Measurements from ENCODE around the gene ATOH1. TPM values are rescaled to one million over a fixed set of nuclear protein-coding genes. Genes with fewer than 3 reads are reported as not detected.

The ATOH1 gene
- total and polyA plus RNA-seq, 2 of the 13 experiments (the other 11 are each of a cell fraction or from before 2014, with no cell fraction given) = not detected

DNA sequence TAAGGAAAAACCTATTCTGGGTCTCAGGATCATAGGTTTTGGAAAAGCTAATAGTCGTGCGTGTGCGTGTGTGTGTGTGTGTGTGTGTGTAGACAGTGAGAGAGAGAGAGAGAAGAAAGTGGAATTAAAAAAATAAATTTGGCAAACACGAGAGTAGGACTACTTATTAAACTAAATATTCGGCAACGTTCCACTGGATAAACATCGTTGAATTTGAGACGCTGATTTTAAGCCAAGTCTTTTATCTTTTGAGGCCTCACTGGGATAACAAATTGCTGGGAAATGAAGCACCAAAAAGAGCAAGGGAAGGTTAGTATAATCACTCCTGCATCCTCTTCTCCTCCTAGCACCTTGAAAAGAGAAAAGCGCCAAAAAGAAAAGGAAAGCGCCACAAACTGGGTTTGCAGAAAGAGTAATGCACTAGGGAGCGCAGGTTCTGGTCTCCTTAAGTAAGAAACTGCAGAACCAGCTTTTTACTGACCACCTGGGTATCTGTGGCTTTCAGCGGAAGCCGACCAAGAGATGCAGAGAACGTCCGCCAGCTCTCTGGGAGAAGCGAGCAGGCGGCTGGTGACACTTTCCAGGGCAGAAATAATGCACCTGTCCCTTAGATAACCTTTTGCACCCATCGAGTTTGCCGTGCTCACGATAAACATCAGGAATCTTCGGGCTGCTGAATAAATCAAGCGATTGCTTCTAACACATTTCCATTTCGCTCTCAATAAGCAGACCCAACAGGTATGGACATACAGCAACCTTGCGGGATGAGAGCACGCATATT, 3.4 kb downstream of the ATOH1 start:
- Histone ChIP-seq H3K27me3 (ENCODE audit: control insufficient read depth in 1 of 2, insufficient read depth in 2 of 2, low read length in 2 of 2) (peaks cover 6 to 64% of the 10 kb centered on the region in 2 experiments), H3K9me3 (ENCODE audit: low read length) (no peaks in the 10 kb centered on the region), H3K4me3 (replicated peaks in 1 of 3; ENCODE audit: insufficient read depth in 1 of 3, low read depth in 2 of 3, low read length in 3 of 3) (no peak overlapping the region), H4K20me1 (ENCODE audit: insufficient read depth, low read length) (no peaks in the 10 kb centered on the region), H3K9ac (ENCODE audit: insufficient read depth, low read depth, low read length) (no peak overlapping the region), H3K36me3 (replicated peaks in 1 of 2; ENCODE audit: control insufficient read depth in 1 of 2, insufficient read depth in 2 of 2, low read length in 2 of 2) (no peaks in the 10 kb centered on the region), H3K27ac (ENCODE audit: extremely low read length, insufficient read depth, low read length) (no peak overlapping the region), H3K4me2 (ENCODE audit: low read depth, low read length) (no peak overlapping the region), H2AFZ (ENCODE audit: low read length) (no peak overlapping the region), H3K79me2 (ENCODE audit: insufficient read depth, low read length) (no peaks in the 10 kb centered on the region), H3K4me1 (ENCODE audit: insufficient read depth, low read length) (no peaks in the 10 kb centered on the region)
- ChIA-PET POLR2A (no interaction called here), CTCF (ENCODE audit: low intra/inter-chr PET ratio, low total read pairs) (no interaction called here)
- 6% methylated on average over 19 of the region's 25 CpGs for WGBS (ENCODE audit: low lambda C conversion rate)
- TF ChIP-seq EP300 (IDR thresholded peaks at IDR 0.05; ENCODE audit: low read depth in 2 of 2, low read length in 2 of 2) (no peak), EP300 (CRISPR knock-in tag; IDR thresholded peaks at IDR 0.05; ENCODE audit: borderline replicate concordance) (no peak), ZNF768 (CRISPR knock-in tag; IDR thresholded peaks at IDR 0.05) (no peak), NFE2L2 (IDR thresholded peaks at IDR 0.05; ENCODE audit: low read length) (no peak), TCF12 (IDR thresholded peaks at IDR 0.05) (no peak), TCF12 (CRISPR knock-in tag; IDR thresholded peaks at IDR 0.05) (no peak), ZNF850 (CRISPR knock-in tag; conservative IDR thresholded peaks at IDR 0.05) (no peak), SMAD3 (CRISPR knock-in tag; IDR thresholded peaks at IDR 0.05) (no peak), ZNF879 (CRISPR knock-in tag; IDR thresholded peaks at IDR 0.05) (no peak)
- BruUV-seq (replicated peaks) = no TSS peak
- no peak for ATAC-seq
- intact Hi-C loops (cut with micrococcal nuclease; ENCODE audit: unreplicated experiment) (no loop called here), in situ Hi-C loops (cut with HindIII; ENCODE audit: extremely low pct_ligation_motif_present, low pct_unique_long_range_greater_than_20kb) (no loop called here)
- no peak for DNase-seq (ENCODE audit: low spot score)
- FAIRE-seq = no peak

Data from HepG2 (cell line).